Left ventricle myocardium inferior (tissue), 1 donor: ENCODE measurements around the gene SERPINH1. TPM values are rescaled to one million over a fixed set of nuclear protein-coding genes. Genes with fewer than 3 reads are reported as not detected.

Source experiments
- DNase-seq: peaks from one replicate; pipeline ENCODE4 v3.0.0-alpha.2; 2020
- H3K27ac ChIP-seq: fragments of 200-600 bp; replicated peaks from 2 replicates; pipeline ENCODE4 v1.8.0; 2021
- H3K27me3 ChIP-seq: fragments of 200-600 bp; 2 replicates; pipeline ENCODE4 v1.8.0; 2021; ENCODE audit warnings: low read depth
- H3K36me3 ChIP-seq: fragments of 200-600 bp; 2 replicates; pipeline ENCODE4 v1.8.0; 2021
- H3K4me1 ChIP-seq: fragments of 200-600 bp; 2 replicates; pipeline ENCODE4 v1.8.0; 2021
- H3K4me3 ChIP-seq: fragments of 200-600 bp; 2 replicates; pipeline ENCODE4 v1.8.0; 2021; ENCODE audit warnings: mild to moderate bottlenecking, moderate library complexity
- H3K9me3 ChIP-seq: fragments of 200-600 bp; replicated peaks from 2 replicates; pipeline ENCODE4 v1.8.0; 2021
- intact Hi-C: fragments of 100-400 bp; cut with micrococcal nuclease; formaldehyde crosslinking; loops from one replicate; pipeline ENCODE4 v1.11.0; 2022
- total RNA-seq: library from RNA; stranded (reverse); fragmentation: NEBNext Ultra II Directional; extraction: Animal tissue kit (Norgen Biotek cat#: 25700); gene quantifications from one replicate; pipeline ENCODE4 v1.2.1, GENCODE V29; 2021
- TF ChIP-seq, protein P1 (sequence below): fragments of 200-600 bp; IDR thresholded peaks from 2 replicates; pipeline ENCODE4 v1.8.0; 2021; ENCODE audit warnings: antibody characterized with exemption, mild to moderate bottlenecking, borderline replicate concordance
- donor health status: DM: no; HTN: yes; CAD: no; lungs with severe emphysema.

The SERPINH1 gene
- total RNA-seq, 1 donor from 2014 or later, result 57.6 TPM

DNA sequence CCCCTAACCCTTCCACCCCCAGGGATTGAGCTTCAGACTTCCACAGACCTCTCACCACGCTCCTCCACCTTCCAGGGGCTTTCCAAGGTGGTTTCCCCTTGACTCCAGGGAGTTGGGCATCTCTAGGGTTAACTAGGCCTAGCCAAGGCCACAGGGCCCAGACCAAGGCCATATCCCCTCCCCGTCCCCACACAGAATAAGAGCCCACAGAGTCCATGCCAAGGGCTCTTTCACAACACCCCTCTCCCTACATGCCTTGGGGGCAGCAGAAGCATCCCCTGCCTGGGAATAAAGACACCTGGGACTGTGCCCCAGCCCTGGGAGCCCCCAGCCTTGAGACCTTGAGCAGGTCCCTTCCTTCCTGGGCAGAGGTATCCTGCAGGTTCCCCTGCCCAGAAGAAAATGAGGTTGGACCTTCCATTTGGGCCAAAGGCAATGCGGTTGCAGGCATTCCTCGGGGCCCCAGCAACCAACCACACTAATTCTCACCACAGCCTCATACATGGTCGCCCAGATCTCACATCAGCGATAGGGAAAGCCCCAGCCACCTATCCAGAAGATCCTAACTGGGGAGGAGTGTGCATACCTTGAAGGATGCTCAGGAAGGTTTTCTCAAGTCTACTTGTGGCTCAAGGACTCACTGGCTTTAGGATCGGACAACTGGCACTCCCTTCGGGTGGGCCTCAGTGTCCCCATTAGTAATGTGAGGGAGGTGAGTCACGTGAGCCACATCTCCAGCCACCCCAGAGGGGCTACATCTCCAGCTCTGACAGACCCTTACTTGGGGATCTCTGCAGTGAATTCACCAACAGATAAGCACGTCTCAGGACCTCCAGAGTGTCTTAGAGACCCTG lies 38.0 kb upstream of the SERPINH1 start:
- Histone ChIP-seq H3K27me3 (no peaks in the 10 kb centered on the region), H3K4me3 (peak overlapping the region; percentile 78), H3K27ac (no peak overlapping the region), H3K4me1 (peaks cover 35% of the 10 kb centered on the region), H3K9me3 (no peaks in the 10 kb centered on the region), H3K36me3 (no peaks in the 10 kb centered on the region)
- TF ChIP-seq, protein P1, sequence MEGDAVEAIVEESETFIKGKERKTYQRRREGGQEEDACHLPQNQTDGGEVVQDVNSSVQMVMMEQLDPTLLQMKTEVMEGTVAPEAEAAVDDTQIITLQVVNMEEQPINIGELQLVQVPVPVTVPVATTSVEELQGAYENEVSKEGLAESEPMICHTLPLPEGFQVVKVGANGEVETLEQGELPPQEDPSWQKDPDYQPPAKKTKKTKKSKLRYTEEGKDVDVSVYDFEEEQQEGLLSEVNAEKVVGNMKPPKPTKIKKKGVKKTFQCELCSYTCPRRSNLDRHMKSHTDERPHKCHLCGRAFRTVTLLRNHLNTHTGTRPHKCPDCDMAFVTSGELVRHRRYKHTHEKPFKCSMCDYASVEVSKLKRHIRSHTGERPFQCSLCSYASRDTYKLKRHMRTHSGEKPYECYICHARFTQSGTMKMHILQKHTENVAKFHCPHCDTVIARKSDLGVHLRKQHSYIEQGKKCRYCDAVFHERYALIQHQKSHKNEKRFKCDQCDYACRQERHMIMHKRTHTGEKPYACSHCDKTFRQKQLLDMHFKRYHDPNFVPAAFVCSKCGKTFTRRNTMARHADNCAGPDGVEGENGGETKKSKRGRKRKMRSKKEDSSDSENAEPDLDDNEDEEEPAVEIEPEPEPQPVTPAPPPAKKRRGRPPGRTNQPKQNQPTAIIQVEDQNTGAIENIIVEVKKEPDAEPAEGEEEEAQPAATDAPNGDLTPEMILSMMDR, result no peak
- intact Hi-C loops, result no loop called here
- no peak for DNase-seq

DNA sequence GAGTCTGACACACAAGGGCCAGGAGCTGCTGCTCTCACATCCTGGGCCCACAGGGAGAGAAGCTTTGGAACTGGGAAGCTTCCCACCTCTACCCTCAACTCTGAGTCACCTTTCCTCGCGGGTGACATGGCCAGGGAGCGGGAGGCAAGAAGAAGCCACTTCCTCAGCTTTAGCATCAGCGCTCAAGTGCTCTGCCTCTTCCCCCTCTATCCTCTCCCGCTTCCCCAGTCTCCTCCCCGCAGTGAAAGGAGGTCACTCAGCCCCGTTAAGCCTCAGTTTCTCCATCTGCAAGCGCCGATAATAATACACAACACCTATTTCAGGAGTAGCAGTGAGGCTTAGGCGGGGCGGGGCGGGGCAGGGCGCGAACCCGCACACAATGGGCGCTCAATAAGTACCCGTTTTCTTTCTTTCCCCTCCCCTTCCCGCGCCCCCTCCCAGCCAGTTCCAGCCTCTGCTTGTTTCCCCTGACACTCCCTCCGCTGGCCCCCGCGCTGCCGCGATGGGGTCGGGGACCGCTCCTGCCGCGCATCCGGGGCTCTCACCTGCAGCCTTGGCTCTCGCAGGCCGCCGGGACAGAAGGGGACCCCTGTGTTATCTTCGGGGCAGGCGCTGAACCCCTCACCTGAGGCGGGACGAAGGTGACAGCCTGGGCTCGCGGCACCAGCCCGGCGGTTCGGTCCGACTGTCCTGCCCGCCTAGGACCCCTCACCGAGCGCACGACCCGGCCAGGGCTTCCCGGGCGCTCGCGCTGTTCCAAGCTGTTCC lies 37.2 kb upstream of the SERPINH1 start:
- Histone ChIP-seq H3K9me3 (no peaks in the 10 kb centered on the region), H3K36me3 (no peaks in the 10 kb centered on the region), H3K4me1 (peaks cover 35% of the 10 kb centered on the region), H3K27ac (no peak overlapping the region), H3K4me3 (peak overlapping the region; percentile 78), H3K27me3 (no peaks in the 10 kb centered on the region)
- no peak for DNase-seq
- intact Hi-C loops, result no loop called here
- TF ChIP-seq, protein P1, result no peak

DNA sequence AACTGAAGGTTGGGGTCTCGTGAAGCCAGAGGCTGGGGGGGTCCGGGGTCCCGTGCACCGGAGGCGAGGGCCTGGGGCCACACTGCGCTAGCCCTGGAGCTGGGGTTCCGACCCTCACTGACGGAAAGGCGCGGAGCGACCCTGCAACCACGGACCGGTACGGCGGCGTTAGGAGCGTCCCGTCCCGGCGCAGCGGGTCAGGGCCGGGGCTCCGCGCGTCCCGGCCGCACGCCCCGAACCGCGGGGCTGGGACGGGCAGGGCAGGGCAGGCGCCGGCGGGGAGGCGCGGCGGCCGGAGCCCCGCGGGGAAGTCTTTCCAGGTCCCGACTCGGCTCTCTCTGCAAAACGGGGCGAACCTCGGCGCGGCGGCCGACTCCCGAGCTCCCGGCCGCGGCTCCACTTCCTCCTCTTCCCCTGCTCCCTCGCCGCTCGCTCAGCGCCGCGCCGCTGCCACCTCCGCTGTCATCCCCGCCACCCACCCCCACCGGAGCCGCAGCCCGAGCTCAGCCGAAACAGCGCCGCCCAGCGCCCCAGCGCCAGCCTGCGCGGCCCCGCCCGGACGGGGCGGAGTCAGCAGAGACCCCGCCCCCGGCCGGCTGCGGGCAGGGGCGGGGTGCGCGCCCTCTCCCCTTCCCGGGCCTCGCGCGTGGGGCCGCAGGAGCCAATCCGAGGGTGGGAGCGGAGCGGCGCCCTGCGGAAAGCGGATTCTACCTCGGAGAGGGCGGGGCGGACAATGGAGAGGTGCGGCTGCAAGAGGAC lies 36.4 kb upstream of the SERPINH1 start, which contains the start of gene GDPD5:
GDPD5 (minus strand) TSS at position 509 of the 759 bp plus-strand sequence. CDS start 48,206 bp downstream, outside the sequence.
- peak within 1 kb of the TSS; percentile 54 for H3K27ac ChIP-seq
- H3K36me3 ChIP-seq, result no peaks in the 10 kb centered on the region
- TF ChIP-seq, protein P1, result peak; percentile 66
- no peaks in the 10 kb centered on the region for H3K9me3 ChIP-seq
- peak; percentile 79 for DNase-seq
- H3K4me1 ChIP-seq, result peaks cover 35% of the 10 kb centered on the region
- peak within 1 kb of the TSS; percentile 78 for H3K4me3 ChIP-seq
- intact Hi-C loops, result no loop called here
- H3K27me3 ChIP-seq, result no peaks in the 10 kb centered on the region

DNA sequence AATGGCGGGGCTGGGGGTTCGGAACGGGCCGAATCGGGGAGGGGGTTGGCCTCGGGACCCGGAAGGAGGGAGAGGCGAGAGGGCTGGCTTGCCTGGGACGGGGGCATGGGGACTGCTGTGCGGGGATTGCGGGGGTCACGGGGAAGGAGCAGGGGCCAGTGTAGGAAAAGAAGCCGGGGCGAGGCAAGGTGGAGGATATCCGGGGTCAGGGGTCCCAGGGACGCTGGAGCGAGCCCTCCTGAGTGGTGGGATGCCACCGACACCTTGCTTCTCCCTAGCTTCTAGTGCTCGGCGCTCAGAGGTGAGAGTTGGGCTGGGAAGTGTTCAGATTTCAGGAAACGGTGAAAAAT lies 35.9 kb upstream of the SERPINH1 start:
- Histone ChIP-seq H3K9me3 (no peaks in the 10 kb centered on the region), H3K36me3 (no peaks in the 10 kb centered on the region), H3K27ac (no peak overlapping the region), H3K27me3 (no peaks in the 10 kb centered on the region), H3K4me3 (peak overlapping the region; percentile 78), H3K4me1 (peaks cover 35% of the 10 kb centered on the region)
- no peak for DNase-seq
- TF ChIP-seq, protein P1, result no peak
- intact Hi-C loops, result no loop called here

DNA sequence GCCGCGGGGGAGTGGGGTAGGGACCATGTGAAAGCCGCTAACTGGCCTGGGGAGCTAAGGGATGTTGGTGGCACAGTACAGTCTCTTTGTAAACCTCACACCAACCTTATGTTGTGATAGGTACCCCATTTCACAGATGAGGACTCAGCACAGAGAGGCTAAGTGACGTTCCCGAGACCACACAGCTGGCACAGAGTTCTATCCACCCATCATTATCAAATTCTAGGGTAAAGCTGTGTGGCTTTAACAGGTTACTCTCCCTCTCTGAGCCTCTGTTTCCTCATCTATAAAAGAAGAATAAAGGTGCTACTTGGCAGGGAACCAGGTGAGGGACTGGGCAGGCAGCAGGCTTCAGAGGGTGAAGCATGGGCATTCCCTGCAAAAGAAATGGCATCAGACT lies 34.9 kb upstream of the SERPINH1 start:
- Histone ChIP-seq H3K4me3 (no peak overlapping the region), H3K9me3 (no peaks in the 10 kb centered on the region), H3K27me3 (no peaks in the 10 kb centered on the region), H3K4me1 (peaks cover 35% of the 10 kb centered on the region), H3K36me3 (no peaks in the 10 kb centered on the region), H3K27ac (no peak overlapping the region)
- intact Hi-C loops, result no loop called here
- DNase-seq, result no peak
- TF ChIP-seq, protein P1, result no peak
